NCI-H146 (cell line): ENCODE measurements around the gene MACC1.

Source experiments
- DNase-seq: peaks from one replicate; lab custom pipeline; 2025; lab: John Stamatoyannopoulos, UW

The MACC1 gene

GRCh38 chr7:20217193-20217948 is at the start of gene MACC1:
MACC1 (minus strand) TSS chr7:20217384; CDS start chr7:20161862, 55,522 bp downstream.
- peak; percentile 92 for DNase-seq

GRCh38 chr7:20264623-20265022 is 47.4 kb upstream of the MACC1 start:
- no peak for DNase-seq

GRCh38 chr7:20260223-20260622 is 43.0 kb upstream of the MACC1 start:
- DNase-seq: no peak

GRCh38 chr7:20257212-20257611 is 40.0 kb upstream of the MACC1 start:
- no peak for DNase-seq

- no peak for DNase-seq
These were observed 32.7 kb upstream of the MACC1 start for GRCh38 chr7:20249920-20250319.

GRCh38 chr7:20249376-20249775 is 32.2 kb upstream of the MACC1 start:
- no peak for DNase-seq

- DNase-seq: no peak
These were observed 29.1 kb upstream of the MACC1 start for GRCh38 chr7:20246236-20246635.

- DNase-seq: no peak
These were observed 27.3 kb upstream of the MACC1 start for GRCh38 chr7:20244334-20245120.

GRCh38 chr7:20241911-20242261 is 24.7 kb upstream of the MACC1 start:
- no peak for DNase-seq

- DNase-seq: peak; percentile 27
These were observed 24.2 kb upstream of the MACC1 start for GRCh38 chr7:20241194-20241910.

GRCh38 chr7:20240080-20240926 is 23.1 kb upstream of the MACC1 start:
- no peak for DNase-seq

GRCh38 chr7:20238754-20239324 is 21.7 kb upstream of the MACC1 start:
- DNase-seq: no peak

- no peak for DNase-seq
These were observed 21.1 kb upstream of the MACC1 start for GRCh38 chr7:20238194-20238753.

- DNase-seq: no peak
These were observed 20.4 kb upstream of the MACC1 start for GRCh38 chr7:20237464-20238193.

- DNase-seq: no peak
These were observed 19.6 kb upstream of the MACC1 start for GRCh38 chr7:20236790-20237189.

- no peak for DNase-seq
These were observed 18.9 kb upstream of the MACC1 start for GRCh38 chr7:20236043-20236442.

GRCh38 chr7:20235288-20235687 is 18.1 kb upstream of the MACC1 start:
- DNase-seq: no peak

GRCh38 chr7:20233362-20233761 is 16.2 kb upstream of the MACC1 start:
- no peak for DNase-seq

GRCh38 chr7:20232848-20233247 is 15.7 kb upstream of the MACC1 start:
- no peak for DNase-seq
